ENCODE results near the gene PRKCSH. TPM values are rescaled to one million over a fixed set of nuclear protein-coding genes. Genes with fewer than 3 reads are reported as not detected.

PRKCSH gene
- total and polyA plus RNA-seq, 2 experiments from 2014 or later = 85.3 to 130 TPM

DNA sequence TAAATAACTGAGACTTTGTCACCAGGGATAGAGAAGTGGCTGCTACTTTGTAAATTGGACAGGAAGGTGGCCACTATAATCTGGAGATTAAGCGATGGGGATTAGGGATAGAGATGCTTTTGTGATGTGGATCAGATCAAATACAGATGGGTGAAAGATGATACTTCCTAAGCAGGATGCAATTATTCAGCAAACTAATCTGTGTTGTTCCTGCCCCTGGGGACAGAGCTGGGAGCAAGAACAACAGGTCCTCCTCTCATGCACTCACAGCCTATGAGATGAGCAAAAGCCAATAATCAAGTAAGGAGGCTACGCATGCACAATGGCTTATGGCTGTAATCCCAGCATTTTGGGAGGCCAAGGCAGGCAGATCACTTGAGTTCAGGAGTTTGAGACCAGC is 20.9 kb upstream of the PRKCSH start:
- Histone ChIP-seq H3K9me2 (ENCODE audit: insufficient read depth) (no peaks in the 10 kb centered on the region), H3F3A (replicated peaks; ENCODE audit: low read depth) (peaks cover 9% of the 10 kb centered on the region; the same call in 1 of the 2 replicates), H2AFZ (no peak overlapping the region), H3K36me3 (ENCODE audit: insufficient read depth) (no peaks in the 10 kb centered on the region; the same call in 1 of the 2 replicates), H3K4me1 (ENCODE audit: insufficient read depth) (peaks cover 10% of the 10 kb centered on the region; the same call in 1 of the 2 replicates), H4K20me1 (replicated peaks; ENCODE audit: insufficient read depth) (peaks cover 4% of the 10 kb centered on the region), H3K4me2 (no peak overlapping the region), H3K27ac (ENCODE audit: low read depth) (no peak overlapping the region), H3K27me3 (ENCODE audit: insufficient read depth) (peaks cover 2% of the 10 kb centered on the region), H3K79me2 (replicated peaks; ENCODE audit: insufficient read depth) (no peaks in the 10 kb centered on the region), H3K4me3 (no peak overlapping the region)
- Mint-ChIP-seq H3K36me3 (ENCODE audit: low read depth) (peaks cover 26% of the 10 kb centered on the region), H3K9me3 (no peaks in the 10 kb centered on the region), H3K27ac (no peak overlapping the region), H3K27me3 (ENCODE audit: insufficient read depth, low read depth, poor library complexity) (peaks cover 4% of the 10 kb centered on the region), H3K4me3 (no peak overlapping the region), H3K4me1 (peaks cover 7% of the 10 kb centered on the region; the same call in 2 of the 3 replicates)
- ATAC-seq (no peak), DNase-seq (ENCODE audit: low spot score) (no peak)
- TF ChIP-seq POLR2AphosphoS5 (IDR thresholded peaks at IDR 0.05; ENCODE audit: low read depth) = no peak
- no peak for TF ChIP-seq ZNF114 (CRISPR knock-in tag; IDR thresholded peaks at IDR 0.05)
- no peak for TF ChIP-seq STAT1 (IDR thresholded peaks at IDR 0.05; ENCODE audit: unreplicated experiment)
- TF ChIP-seq CTCF (conservative IDR thresholded peaks at IDR 0.05; ENCODE audit: low read depth in 2 of 2) = no peak
- TF ChIP-seq EZH2 (IDR thresholded peaks at IDR 0.05; ENCODE audit: low read depth, unreplicated experiment) = no peak
- TF ChIP-seq ETS1 (IDR thresholded peaks at IDR 0.05) = no peak
- no peak for TF ChIP-seq NANOG (IDR thresholded peaks at IDR 0.05; ENCODE audit: borderline replicate concordance)
- no peak for TF ChIP-seq ZNF331 (CRISPR knock-in tag; IDR thresholded peaks at IDR 0.05; ENCODE audit: low read depth)
- no peak for TF ChIP-seq CREB1 (CRISPR knock-in tag; IDR thresholded peaks at IDR 0.05; ENCODE audit: low read depth)
- TF ChIP-seq EZH2phosphoT487 (IDR thresholded peaks at IDR 0.05; ENCODE audit: unreplicated experiment) = no peak
- TF ChIP-seq ZNF462 (CRISPR knock-in tag; IDR thresholded peaks at IDR 0.05) = no peak
- TF ChIP-seq, protein P1, sequence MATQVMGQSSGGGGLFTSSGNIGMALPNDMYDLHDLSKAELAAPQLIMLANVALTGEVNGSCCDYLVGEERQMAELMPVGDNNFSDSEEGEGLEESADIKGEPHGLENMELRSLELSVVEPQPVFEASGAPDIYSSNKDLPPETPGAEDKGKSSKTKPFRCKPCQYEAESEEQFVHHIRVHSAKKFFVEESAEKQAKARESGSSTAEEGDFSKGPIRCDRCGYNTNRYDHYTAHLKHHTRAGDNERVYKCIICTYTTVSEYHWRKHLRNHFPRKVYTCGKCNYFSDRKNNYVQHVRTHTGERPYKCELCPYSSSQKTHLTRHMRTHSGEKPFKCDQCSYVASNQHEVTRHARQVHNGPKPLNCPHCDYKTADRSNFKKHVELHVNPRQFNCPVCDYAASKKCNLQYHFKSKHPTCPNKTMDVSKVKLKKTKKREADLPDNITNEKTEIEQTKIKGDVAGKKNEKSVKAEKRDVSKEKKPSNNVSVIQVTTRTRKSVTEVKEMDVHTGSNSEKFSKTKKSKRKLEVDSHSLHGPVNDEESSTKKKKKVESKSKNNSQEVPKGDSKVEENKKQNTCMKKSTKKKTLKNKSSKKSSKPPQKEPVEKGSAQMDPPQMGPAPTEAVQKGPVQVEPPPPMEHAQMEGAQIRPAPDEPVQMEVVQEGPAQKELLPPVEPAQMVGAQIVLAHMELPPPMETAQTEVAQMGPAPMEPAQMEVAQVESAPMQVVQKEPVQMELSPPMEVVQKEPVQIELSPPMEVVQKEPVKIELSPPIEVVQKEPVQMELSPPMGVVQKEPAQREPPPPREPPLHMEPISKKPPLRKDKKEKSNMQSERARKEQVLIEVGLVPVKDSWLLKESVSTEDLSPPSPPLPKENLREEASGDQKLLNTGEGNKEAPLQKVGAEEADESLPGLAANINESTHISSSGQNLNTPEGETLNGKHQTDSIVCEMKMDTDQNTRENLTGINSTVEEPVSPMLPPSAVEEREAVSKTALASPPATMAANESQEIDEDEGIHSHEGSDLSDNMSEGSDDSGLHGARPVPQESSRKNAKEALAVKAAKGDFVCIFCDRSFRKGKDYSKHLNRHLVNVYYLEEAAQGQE (IDR thresholded peaks at IDR 0.05; ENCODE audit: unreplicated experiment) = no peak
- no peak for TF ChIP-seq JUNB (IDR thresholded peaks at IDR 0.05; ENCODE audit: unreplicated experiment)

Measured in GM23338 (cell line).